DMS153 treated with DMSO at 0.1 percent for 48 hours (cell line): ENCODE results near the gene ARSG.
"Not testable (repeated sequence)": the region's sequence is repeated elsewhere in the genome, so short reads cannot be mapped to it uniquely, and the experiment has no call there.

Experiments used
- DNase-seq: peaks from one replicate; lab custom pipeline; 2025; ENCODE audit not compliant: unreplicated experiment; lab: John Stamatoyannopoulos, UW

The ARSG gene

GRCh38 chr17:68304706-68305105, 13.4 kb downstream of the ARSG start:
- DNase-seq, result no peak

- no peak for DNase-seq
Observed at GRCh38 chr17:68305142-68305541, 13.8 kb downstream of the ARSG start.

- no peak for DNase-seq
Observed at GRCh38 chr17:68306819-68307218, 15.5 kb downstream of the ARSG start.

- no peak for DNase-seq
Observed at GRCh38 chr17:68307443-68307842, 16.1 kb downstream of the ARSG start.

GRCh38 chr17:68308486-68308885, 17.2 kb downstream of the ARSG start:
- DNase-seq, result not testable (repeated sequence)

GRCh38 chr17:68309066-68309670, 17.9 kb downstream of the ARSG start:
- DNase-seq, result not testable (repeated sequence)

- DNase-seq, result no peak
Observed at GRCh38 chr17:68310152-68310551, 18.9 kb downstream of the ARSG start.

GRCh38 chr17:68314916-68315535, 23.7 kb downstream of the ARSG start:
- DNase-seq, result no peak

GRCh38 chr17:68315930-68316329, 24.6 kb downstream of the ARSG start:
- DNase-seq, result no peak

GRCh38 chr17:68317458-68317857, 26.2 kb downstream of the ARSG start:
- DNase-seq, result no peak

GRCh38 chr17:68318103-68318991, 27.1 kb downstream of the ARSG start:
- DNase-seq, result peak; percentile 8

GRCh38 chr17:68319410-68320162, 28.3 kb downstream of the ARSG start:
- no peak for DNase-seq

GRCh38 chr17:68320311-68320865, 29.1 kb downstream of the ARSG start:
- no peak for DNase-seq

GRCh38 chr17:68320943-68321555, 29.8 kb downstream of the ARSG start:
- no peak for DNase-seq

- DNase-seq, result no peak
Observed at GRCh38 chr17:68321556-68321954, 30.3 kb downstream of the ARSG start.

GRCh38 chr17:68322630-68323029, 31.3 kb downstream of the ARSG start:
- no peak for DNase-seq

GRCh38 chr17:68324114-68324513, 32.8 kb downstream of the ARSG start:
- no peak for DNase-seq

- DNase-seq, result no peak
Observed at GRCh38 chr17:68324654-68325336, 33.5 kb downstream of the ARSG start.

GRCh38 chr17:68325961-68326360, 34.7 kb downstream of the ARSG start:
- no peak for DNase-seq

- DNase-seq, result no peak
Observed at GRCh38 chr17:68326681-68327080, 35.4 kb downstream of the ARSG start.
